ENCODE measurements around the gene NOXO1. TPM values are rescaled to one million over a fixed set of nuclear protein-coding genes. Genes with fewer than 3 reads are reported as not detected.

Gene NOXO1
- total RNA-seq, result not detected

GRCh38 chr16:1981398-1981836 lies at the start of gene NOXO1:
TSS of gene NOXO1 (minus strand) at chr16:1981469. CDS start at chr16:1981179, 290 bp downstream.
- Histone ChIP-seq H3K27me3 (ENCODE audit: insufficient read depth, low read length) (peaks cover 39% of the 10 kb centered on the region), H3K4me1 (ENCODE audit: insufficient read depth, low read length) (peaks cover 21% of the 10 kb centered on the region), H3K9me3 (ENCODE audit: low read depth, low read length) (no peaks in the 10 kb centered on the region), H3K4me3 (ENCODE audit: low read length) (no peak within 1 kb of the TSS)

- peaks cover 15% of the 10 kb centered on the region for H3K4me1 ChIP-seq (ENCODE audit: insufficient read depth, low read length)
- peaks cover 18% of the 10 kb centered on the region for H3K27me3 ChIP-seq (ENCODE audit: insufficient read depth, low read length)
- no peak overlapping the region for H3K4me3 ChIP-seq (ENCODE audit: low read length)
- no peaks in the 10 kb centered on the region for H3K9me3 ChIP-seq (ENCODE audit: low read depth, low read length)
Measured at GRCh38 chr16:2030036-2030435, 48.8 kb upstream of the NOXO1 start.

- Histone ChIP-seq H3K4me1 (ENCODE audit: insufficient read depth, low read length) (peaks cover 15% of the 10 kb centered on the region), H3K9me3 (ENCODE audit: low read depth, low read length) (no peaks in the 10 kb centered on the region), H3K27me3 (ENCODE audit: insufficient read depth, low read length) (peaks cover 18% of the 10 kb centered on the region), H3K4me3 (ENCODE audit: low read length) (no peak overlapping the region)
Measured at GRCh38 chr16:2029350-2029749, 48.1 kb upstream of the NOXO1 start.

GRCh38 chr16:2028620-2029220 lies 47.5 kb upstream of the NOXO1 start:
- Histone ChIP-seq H3K9me3 (ENCODE audit: low read depth, low read length) (no peaks in the 10 kb centered on the region), H3K4me1 (ENCODE audit: insufficient read depth, low read length) (peaks cover 17% of the 10 kb centered on the region), H3K4me3 (ENCODE audit: low read length) (no peak overlapping the region), H3K27me3 (ENCODE audit: insufficient read depth, low read length) (peaks cover 18% of the 10 kb centered on the region)

- H3K27me3 ChIP-seq (ENCODE audit: insufficient read depth, low read length), result peaks cover 18% of the 10 kb centered on the region
- no peaks in the 10 kb centered on the region for H3K9me3 ChIP-seq (ENCODE audit: low read depth, low read length)
- H3K4me1 ChIP-seq (ENCODE audit: insufficient read depth, low read length), result peaks cover 21% of the 10 kb centered on the region
Measured at GRCh38 chr16:2028146-2028545, 46.9 kb upstream of the NOXO1 start.

GRCh38 chr16:2027024-2028010 lies 46.0 kb upstream of the NOXO1 start:
- H3K4me3 ChIP-seq (ENCODE audit: low read length), result no peak overlapping the region
- peaks cover 18% of the 10 kb centered on the region for H3K27me3 ChIP-seq (ENCODE audit: insufficient read depth, low read length)
- no peaks in the 10 kb centered on the region for H3K9me3 ChIP-seq (ENCODE audit: low read depth, low read length)
- peaks cover 29% of the 10 kb centered on the region for H3K4me1 ChIP-seq (ENCODE audit: insufficient read depth, low read length)

More at GRCh38 chr16:2028146-2028545, 46.9 kb upstream of the NOXO1 start:
- no peak overlapping the region for H3K4me3 ChIP-seq (ENCODE audit: low read length)

GRCh38 chr16:2026461-2027023 lies 45.3 kb upstream of the NOXO1 start, which contains the start of gene NHERF2:
TSS of gene NHERF2 (plus strand) at chr16:2026902. CDS start at chr16:2027006, 104 bp downstream.
- no peaks in the 10 kb centered on the region for H3K9me3 ChIP-seq (ENCODE audit: low read depth, low read length)
- peaks cover 20% of the 10 kb centered on the region for H3K27me3 ChIP-seq (ENCODE audit: insufficient read depth, low read length)
- H3K4me1 ChIP-seq (ENCODE audit: insufficient read depth, low read length), result peaks cover 29% of the 10 kb centered on the region
- no peak within 1 kb of the TSS for H3K4me3 ChIP-seq (ENCODE audit: low read length)

- Histone ChIP-seq H3K27me3 (ENCODE audit: insufficient read depth, low read length) (peaks cover 23% of the 10 kb centered on the region), H3K9me3 (ENCODE audit: low read depth, low read length) (no peaks in the 10 kb centered on the region), H3K4me1 (ENCODE audit: insufficient read depth, low read length) (peaks cover 29% of the 10 kb centered on the region), H3K4me3 (ENCODE audit: low read length) (no peak overlapping the region)
Measured at GRCh38 chr16:2025878-2026460, 44.7 kb upstream of the NOXO1 start.

GRCh38 chr16:2025251-2025650 lies 44.0 kb upstream of the NOXO1 start:
- Histone ChIP-seq H3K9me3 (ENCODE audit: low read depth, low read length) (no peaks in the 10 kb centered on the region), H3K4me1 (ENCODE audit: insufficient read depth, low read length) (peaks cover 34% of the 10 kb centered on the region), H3K27me3 (ENCODE audit: insufficient read depth, low read length) (peaks cover 29% of the 10 kb centered on the region), H3K4me3 (ENCODE audit: low read length) (no peak overlapping the region)

- Histone ChIP-seq H3K4me1 (ENCODE audit: insufficient read depth, low read length) (peaks cover 38% of the 10 kb centered on the region), H3K27me3 (ENCODE audit: insufficient read depth, low read length) (peaks cover 38% of the 10 kb centered on the region), H3K4me3 (ENCODE audit: low read length) (no peak overlapping the region), H3K9me3 (ENCODE audit: low read depth, low read length) (no peaks in the 10 kb centered on the region)
Measured at GRCh38 chr16:2024032-2024420, 42.8 kb upstream of the NOXO1 start.

- peaks cover 41% of the 10 kb centered on the region for H3K27me3 ChIP-seq (ENCODE audit: insufficient read depth, low read length)
- peak overlapping the region; percentile 24 for H3K4me3 ChIP-seq (ENCODE audit: low read length)
- H3K9me3 ChIP-seq (ENCODE audit: low read depth, low read length), result no peaks in the 10 kb centered on the region
- peaks cover 38% of the 10 kb centered on the region for H3K4me1 ChIP-seq (ENCODE audit: insufficient read depth, low read length)
Measured at GRCh38 chr16:2023092-2024031, 42.1 kb upstream of the NOXO1 start.

- H3K27me3 ChIP-seq (ENCODE audit: insufficient read depth, low read length), result peaks cover 37% of the 10 kb centered on the region
- no peaks in the 10 kb centered on the region for H3K9me3 ChIP-seq (ENCODE audit: low read depth, low read length)
- no peak overlapping the region for H3K4me3 ChIP-seq (ENCODE audit: low read length)
- peaks cover 38% of the 10 kb centered on the region for H3K4me1 ChIP-seq (ENCODE audit: insufficient read depth, low read length)
Measured at GRCh38 chr16:2022723-2023091, 41.4 kb upstream of the NOXO1 start.

- Histone ChIP-seq H3K4me3 (ENCODE audit: low read length) (no peak overlapping the region), H3K9me3 (ENCODE audit: low read depth, low read length) (no peaks in the 10 kb centered on the region), H3K27me3 (ENCODE audit: insufficient read depth, low read length) (peaks cover 23% of the 10 kb centered on the region)
Measured at GRCh38 chr16:2019921-2020831, 38.9 kb upstream of the NOXO1 start.

More at GRCh38 chr16:2019921-2020831, 38.9 kb upstream of the NOXO1 start:
- peaks cover 34% of the 10 kb centered on the region for H3K4me1 ChIP-seq (ENCODE audit: insufficient read depth, low read length)

All from mononuclear cell (primary cell).